Measurements from ENCODE around the gene MMP1. TPM values are rescaled to one million over a fixed set of nuclear protein-coding genes. Genes with fewer than 3 reads are reported as not detected.

Gene MMP1
- total and polyA plus RNA-seq, 2 of the 4 experiments (the other 2 are of a cell fraction): 166 to 245 TPM

DNA sequence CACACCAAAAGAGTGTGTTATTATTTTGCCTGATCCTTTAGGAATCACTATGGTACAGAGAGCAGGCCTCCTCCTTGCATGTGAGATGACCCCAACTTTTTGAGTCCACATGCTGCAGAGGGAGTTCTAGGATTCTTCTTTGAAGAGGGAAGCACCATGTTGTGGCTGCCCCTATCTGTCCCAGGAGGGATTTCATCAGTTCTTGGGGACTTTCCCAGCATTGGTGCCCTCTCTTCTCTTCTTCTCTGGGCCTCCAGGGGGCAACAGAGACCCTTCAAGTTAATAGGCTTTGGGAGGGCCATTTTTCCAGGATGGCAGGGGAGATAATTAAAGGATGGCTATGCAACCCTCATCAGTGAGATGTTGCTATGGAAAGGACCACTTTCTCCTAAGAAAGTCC is 3.6 kb downstream of the MMP1 start:
- H3K27me3 ChIP-seq (ENCODE audit: control insufficient read depth, insufficient read depth, low read length): no peaks in the 10 kb centered on the region
- no peaks in the 10 kb centered on the region for H3K9me3 ChIP-seq (ENCODE audit: control insufficient read depth, insufficient read depth, low read length)
- no TSS peak for BruUV-seq (replicated peaks)
- H3K23ac ChIP-seq (ENCODE audit: low read depth, low read length): no peak overlapping the region
- DNase-seq: peak; percentile 50
- H4K8ac ChIP-seq (ENCODE audit: low read depth in 2 of 2, low read length in 2 of 2): no peak overlapping the region
- H3K56ac ChIP-seq (ENCODE audit: extremely low read depth, insufficient read depth, low read length): no peak overlapping the region
- in situ Hi-C loops (cut with MboI; ENCODE audit: low sequenced_read_pairs): no loop called here
- no peak overlapping the region for H2AK5ac ChIP-seq (ENCODE audit: low read depth, low read length)
- H2BK20ac ChIP-seq (ENCODE audit: low read depth, low read length): no peak overlapping the region
- no peak overlapping the region for H3K27ac ChIP-seq (ENCODE audit: insufficient read depth, low read length)
- peaks cover 2% of the 10 kb centered on the region for H3K4me1 ChIP-seq (ENCODE audit: control insufficient read depth, insufficient read depth, low read length)
- ChIA-PET CTCF (no interaction called here), POLR2A (ENCODE audit: unreplicated experiment) (no interaction called here)
- no peak overlapping the region for H3K4me2 ChIP-seq (ENCODE audit: low read depth, low read length)
- no peak overlapping the region for H4K5ac ChIP-seq (ENCODE audit: low read depth, low read length)
- H3K18ac ChIP-seq (ENCODE audit: low read depth, low read length): no peak overlapping the region
- peak; percentile 21; the same call in 1 of the 2 replicates for ATAC-seq (ENCODE audit: low read depth)
- no peak overlapping the region for H2BK120ac ChIP-seq (ENCODE audit: low read depth, low read length)
- no peak overlapping the region for H2BK15ac ChIP-seq (ENCODE audit: low read depth, low read length)
- no peaks in the 10 kb centered on the region for H3K79me1 ChIP-seq (ENCODE audit: low read depth in 1 of 2, low read length in 2 of 2)
- H2AFZ ChIP-seq (replicated peaks; ENCODE audit: low read length, poor library complexity): peak overlapping the region; percentile 54
- peak overlapping the region; percentile 42 for H2AK9ac ChIP-seq (replicated peaks; ENCODE audit: low read depth, low read length, poor library complexity)
- no peak overlapping the region for H3K9ac ChIP-seq (ENCODE audit: low read depth, low read length)
- dilution Hi-C loops (cut with HindIII; ENCODE audit: low sequenced_read_pairs, unreplicated experiment): no loop called here
- peaks cover 5% of the 10 kb centered on the region for H3K9me1 ChIP-seq (ENCODE audit: insufficient read depth, low read length)
- H2BK5ac ChIP-seq (ENCODE audit: low read depth, low read length, poor library complexity, severe bottlenecking): no peak overlapping the region
- no peaks in the 10 kb centered on the region for H4K20me1 ChIP-seq (ENCODE audit: insufficient read depth, low read length)
- no peak overlapping the region for H4K91ac ChIP-seq (ENCODE audit: insufficient read depth, low read depth, low read length)
- H3K36me3 ChIP-seq (ENCODE audit: control insufficient read depth, insufficient read depth, low read length): no peaks in the 10 kb centered on the region
- H3K4ac ChIP-seq (ENCODE audit: low read depth, low read length): 0 out of 2 replicates have a peak overlapping the region, but pooled peaks have one; percentile 16
- TF ChIP-seq, protein P1, sequence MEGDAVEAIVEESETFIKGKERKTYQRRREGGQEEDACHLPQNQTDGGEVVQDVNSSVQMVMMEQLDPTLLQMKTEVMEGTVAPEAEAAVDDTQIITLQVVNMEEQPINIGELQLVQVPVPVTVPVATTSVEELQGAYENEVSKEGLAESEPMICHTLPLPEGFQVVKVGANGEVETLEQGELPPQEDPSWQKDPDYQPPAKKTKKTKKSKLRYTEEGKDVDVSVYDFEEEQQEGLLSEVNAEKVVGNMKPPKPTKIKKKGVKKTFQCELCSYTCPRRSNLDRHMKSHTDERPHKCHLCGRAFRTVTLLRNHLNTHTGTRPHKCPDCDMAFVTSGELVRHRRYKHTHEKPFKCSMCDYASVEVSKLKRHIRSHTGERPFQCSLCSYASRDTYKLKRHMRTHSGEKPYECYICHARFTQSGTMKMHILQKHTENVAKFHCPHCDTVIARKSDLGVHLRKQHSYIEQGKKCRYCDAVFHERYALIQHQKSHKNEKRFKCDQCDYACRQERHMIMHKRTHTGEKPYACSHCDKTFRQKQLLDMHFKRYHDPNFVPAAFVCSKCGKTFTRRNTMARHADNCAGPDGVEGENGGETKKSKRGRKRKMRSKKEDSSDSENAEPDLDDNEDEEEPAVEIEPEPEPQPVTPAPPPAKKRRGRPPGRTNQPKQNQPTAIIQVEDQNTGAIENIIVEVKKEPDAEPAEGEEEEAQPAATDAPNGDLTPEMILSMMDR (conservative IDR thresholded peaks at IDR 0.05; ENCODE audit: low read depth, low read length): peak; percentile 54
- TF ChIP-seq MXI1 (IDR thresholded peaks at IDR 0.05; ENCODE audit: borderline replicate concordance, low read depth, low read length) (no peak), RAD21 (IDR thresholded peaks at IDR 0.05; ENCODE audit: low read length) (peak; percentile 39), SMC3 (IDR thresholded peaks at IDR 0.05; ENCODE audit: low read depth, low read length) (peak; percentile 42)
- TF ChIP-seq, protein P2, sequence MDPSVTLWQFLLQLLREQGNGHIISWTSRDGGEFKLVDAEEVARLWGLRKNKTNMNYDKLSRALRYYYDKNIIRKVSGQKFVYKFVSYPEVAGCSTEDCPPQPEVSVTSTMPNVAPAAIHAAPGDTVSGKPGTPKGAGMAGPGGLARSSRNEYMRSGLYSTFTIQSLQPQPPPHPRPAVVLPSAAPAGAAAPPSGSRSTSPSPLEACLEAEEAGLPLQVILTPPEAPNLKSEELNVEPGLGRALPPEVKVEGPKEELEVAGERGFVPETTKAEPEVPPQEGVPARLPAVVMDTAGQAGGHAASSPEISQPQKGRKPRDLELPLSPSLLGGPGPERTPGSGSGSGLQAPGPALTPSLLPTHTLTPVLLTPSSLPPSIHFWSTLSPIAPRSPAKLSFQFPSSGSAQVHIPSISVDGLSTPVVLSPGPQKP (IDR thresholded peaks at IDR 0.05; ENCODE audit: borderline replicate concordance, low read depth, low read length): no peak
- H3K4me3 ChIP-seq (ENCODE audit: insufficient read depth, low read depth, low read length): no peak overlapping the region
- 0 out of 2 replicates have a peak overlapping the region, but pooled peaks have one; percentile 7 for H3K14ac ChIP-seq (replicated peaks; ENCODE audit: low read depth, low read length)
- intact Hi-C loops (cut with micrococcal nuclease): no loop called here

Measured in IMR-90 (cell line).